GM04504 (cell line): ENCODE results near the gene VIPR1.
A peak's percentile ranks its signal among the peaks of the same experiment; 100 is the strongest.

Experiments
- DNase-seq: peaks from one replicate; pipeline ENCODE4 v3.0.0-alpha.2; 2012; ENCODE audit warnings: low read depth

Gene VIPR1

GRCh38 chr3:42493798-42494151, 8.7 kb upstream of the VIPR1 start:
- DNase-seq = no peak

GRCh38 chr3:42495393-42495792, 7.0 kb upstream of the VIPR1 start:
- DNase-seq = no peak

- DNase-seq = peak; percentile 7
Observed at GRCh38 chr3:42497009-42497731, 5.3 kb upstream of the VIPR1 start.

GRCh38 chr3:42498034-42498433, 4.4 kb upstream of the VIPR1 start:
- DNase-seq = no peak

GRCh38 chr3:42498791-42499477, 3.5 kb upstream of the VIPR1 start:
- DNase-seq = no peak

GRCh38 chr3:42499478-42499871, 3.0 kb upstream of the VIPR1 start:
- DNase-seq = no peak

GRCh38 chr3:42500091-42500490, 2.4 kb upstream of the VIPR1 start:
- DNase-seq = no peak

GRCh38 chr3:42500909-42501308, 1.5 kb upstream of the VIPR1 start:
- DNase-seq = no peak

- DNase-seq = no peak
Observed at GRCh38 chr3:42501321-42501680, 1.1 kb upstream of the VIPR1 start.

GRCh38 chr3:42501681-42502428, 588 bp upstream of the VIPR1 start:
- DNase-seq = no peak

GRCh38 chr3:42503251-42503924, 945 bp downstream of the VIPR1 start:
- no peak for DNase-seq

- no peak for DNase-seq
Observed at GRCh38 chr3:42503957-42504333, 1.5 kb downstream of the VIPR1 start.

- DNase-seq = no peak
Observed at GRCh38 chr3:42504334-42505127, 2.1 kb downstream of the VIPR1 start.

- no peak for DNase-seq
Observed at GRCh38 chr3:42505128-42505848, 2.8 kb downstream of the VIPR1 start.

- no peak for DNase-seq
Observed at GRCh38 chr3:42505849-42506410, 3.5 kb downstream of the VIPR1 start.

- DNase-seq = no peak
Observed at GRCh38 chr3:42507252-42507651, 4.8 kb downstream of the VIPR1 start.

- no peak for DNase-seq
Observed at GRCh38 chr3:42507761-42508335, 5.4 kb downstream of the VIPR1 start.

GRCh38 chr3:42508562-42508961, 6.1 kb downstream of the VIPR1 start:
- no peak for DNase-seq

GRCh38 chr3:42509111-42509510, 6.7 kb downstream of the VIPR1 start:
- DNase-seq = no peak

- DNase-seq = no peak
Observed at GRCh38 chr3:42510325-42510724, 7.9 kb downstream of the VIPR1 start.

- no peak for DNase-seq
Observed at GRCh38 chr3:42511201-42511600, 8.8 kb downstream of the VIPR1 start.
